ENCODE measurements around the gene LBH.

The LBH gene

DNA sequence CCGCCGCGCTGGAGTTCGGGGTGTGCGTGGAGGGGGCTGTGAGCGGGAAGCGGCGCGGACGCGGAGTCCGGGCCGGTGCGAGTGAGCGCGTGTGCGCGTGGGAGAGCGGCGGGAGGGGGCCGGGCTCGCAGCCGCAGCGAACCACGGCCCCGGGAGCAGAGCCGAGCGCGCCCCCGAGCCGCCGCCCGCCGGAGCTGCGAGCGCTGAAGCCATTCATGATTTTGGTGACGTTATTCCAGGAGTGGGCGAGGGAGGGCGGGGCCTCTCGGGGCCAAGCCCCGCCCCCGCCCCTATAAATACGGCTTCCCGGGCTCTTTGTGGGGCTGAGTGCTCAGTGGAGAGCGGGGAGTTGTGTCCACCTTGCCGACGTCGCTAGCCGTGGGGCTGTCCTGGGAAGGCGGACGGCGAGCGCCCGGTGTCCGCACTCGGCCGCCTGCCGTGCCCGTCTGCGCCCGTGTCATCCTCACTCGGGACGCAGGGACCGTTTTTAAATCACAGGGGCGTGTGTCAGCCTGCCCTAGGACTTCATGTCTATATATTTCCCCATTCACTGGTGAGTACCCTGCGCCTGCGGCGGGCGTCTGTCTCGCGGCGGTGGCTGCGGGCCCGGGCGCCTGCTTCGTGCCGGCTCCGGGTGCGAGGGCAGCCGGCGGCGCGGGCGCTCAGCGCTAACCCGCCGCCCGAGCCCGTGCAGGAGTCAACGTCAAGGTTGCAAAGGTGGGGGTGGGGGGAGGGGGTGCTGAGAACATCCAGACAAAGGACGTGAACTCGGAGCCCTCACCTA, at the start of gene LBH:
Gene LBH (plus strand): TSS at position 323 of the 784 bp plus-strand sequence. CDS start 205 bp downstream, at position 528.
- no peak for FAIRE-seq

DNA sequence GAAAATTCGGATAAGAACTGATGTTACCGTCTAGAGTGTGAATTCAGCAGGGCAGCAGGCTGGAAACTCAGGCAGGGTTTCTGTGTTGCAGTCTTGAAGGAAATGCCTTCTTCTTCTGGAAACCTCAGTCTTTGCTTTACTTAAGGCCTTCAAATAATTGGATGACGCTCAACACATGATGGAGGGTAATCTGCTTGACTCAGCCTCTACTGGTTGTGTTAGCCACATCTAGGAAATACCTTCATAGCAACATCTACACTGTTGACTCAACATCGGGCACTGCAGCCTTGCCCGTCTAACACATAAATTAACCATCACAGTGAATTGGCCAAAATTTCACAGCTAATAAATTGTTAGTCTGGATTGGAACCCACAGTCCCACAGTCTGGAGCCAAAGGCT, 47.3 kb upstream of the LBH start:
- no peak for FAIRE-seq

DNA sequence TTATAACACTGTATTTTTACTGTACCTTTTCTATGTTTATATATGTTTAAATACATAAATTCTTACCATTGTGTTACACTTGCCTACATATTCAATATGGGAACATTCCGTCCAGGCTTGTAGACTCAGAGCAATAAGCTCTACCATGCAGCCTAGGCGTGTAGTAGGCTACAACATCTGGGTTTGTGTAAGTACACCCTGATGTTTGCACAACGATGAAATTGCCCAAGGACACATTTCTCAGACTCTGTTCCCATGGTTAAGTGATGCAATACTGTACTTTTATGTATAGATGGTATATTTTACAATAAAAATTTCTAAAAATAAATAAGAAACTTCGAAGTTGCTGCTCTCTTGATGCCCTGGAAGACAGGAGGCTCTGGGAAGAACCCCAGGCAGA, 46.2 kb upstream of the LBH start:
- no peak for FAIRE-seq

DNA sequence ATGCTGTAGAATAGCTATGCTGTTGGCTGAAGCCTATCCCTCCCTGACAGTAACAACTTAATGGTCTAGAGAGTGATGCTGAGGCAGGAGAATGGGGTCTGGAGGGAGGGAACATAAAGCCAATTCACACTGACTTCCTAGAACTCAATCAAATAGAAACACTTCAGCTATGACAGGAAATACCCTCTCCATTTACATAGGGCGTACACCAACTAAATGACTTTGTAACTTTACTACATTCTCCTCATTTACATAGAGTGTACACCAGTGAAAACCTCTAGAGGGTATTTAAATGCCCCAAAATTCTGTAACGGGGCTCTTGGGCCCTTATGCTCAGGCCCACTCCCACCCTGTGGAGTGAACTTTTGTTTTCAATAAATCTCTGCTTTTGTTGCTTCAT, 43.0 kb upstream of the LBH start:
- no peak for FAIRE-seq

DNA sequence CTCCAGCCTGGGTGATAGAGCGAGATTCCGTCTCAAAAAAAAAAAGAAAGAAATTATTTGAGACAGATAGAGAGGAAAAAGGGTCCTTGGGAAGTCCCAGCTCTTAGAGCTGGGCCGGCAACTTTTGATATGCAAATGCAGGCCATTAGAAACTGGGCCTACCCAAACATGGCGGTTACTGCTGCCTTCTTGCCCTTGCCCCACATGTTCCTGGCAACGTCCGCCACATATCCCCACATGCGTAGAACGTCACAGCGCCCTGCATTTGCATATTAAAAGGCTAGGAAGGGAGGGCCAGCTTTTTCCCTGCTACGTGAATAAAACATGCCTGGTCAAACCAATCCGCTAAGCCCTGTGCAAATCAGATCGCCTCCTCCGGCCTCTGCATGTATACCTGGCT, 40.7 kb upstream of the LBH start:
- FAIRE-seq, result no peak

DNA sequence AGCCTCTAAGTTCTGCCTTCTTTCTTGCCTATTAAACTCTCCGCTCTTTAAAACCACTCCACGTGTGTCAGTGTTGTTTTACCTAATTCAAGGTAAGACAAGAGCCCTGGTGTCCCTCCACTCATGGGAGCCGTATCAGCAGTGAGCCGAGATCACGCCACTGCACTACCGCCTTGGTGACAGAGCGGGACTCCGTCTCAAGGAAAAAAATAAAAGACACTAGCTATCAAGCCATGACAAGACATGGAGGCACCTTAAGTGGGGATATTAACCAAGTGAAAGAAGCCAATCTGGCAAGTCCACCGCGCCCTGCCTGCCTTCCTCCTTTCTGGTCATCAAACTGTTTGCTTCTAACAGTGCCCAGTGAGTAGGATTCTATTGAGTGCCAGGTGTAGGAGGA, 40.2 kb upstream of the LBH start:
- no peak for FAIRE-seq

DNA sequence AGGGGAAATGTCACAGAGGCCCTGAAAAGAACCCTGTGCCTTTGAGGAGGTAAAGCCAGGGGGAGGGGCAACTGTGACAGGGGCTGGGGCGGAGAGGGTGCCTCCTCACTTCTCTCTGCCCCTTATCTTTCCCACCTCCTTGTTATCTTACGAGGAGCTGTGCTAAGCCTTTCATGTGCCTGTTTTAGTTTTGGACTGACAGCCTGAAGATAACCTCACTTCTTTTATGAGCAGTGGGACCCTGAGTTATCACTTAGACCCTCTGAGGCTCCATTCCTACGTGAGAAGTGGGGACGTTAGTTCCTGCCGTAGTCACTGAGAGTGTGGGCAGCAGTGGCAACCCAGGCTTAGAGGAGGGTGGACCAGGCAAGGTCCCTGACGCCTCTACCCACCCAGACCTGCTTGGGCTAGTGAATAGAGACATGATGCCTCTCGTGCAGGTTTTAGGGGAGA, 39.5 kb upstream of the LBH start:
- no peak for FAIRE-seq

DNA sequence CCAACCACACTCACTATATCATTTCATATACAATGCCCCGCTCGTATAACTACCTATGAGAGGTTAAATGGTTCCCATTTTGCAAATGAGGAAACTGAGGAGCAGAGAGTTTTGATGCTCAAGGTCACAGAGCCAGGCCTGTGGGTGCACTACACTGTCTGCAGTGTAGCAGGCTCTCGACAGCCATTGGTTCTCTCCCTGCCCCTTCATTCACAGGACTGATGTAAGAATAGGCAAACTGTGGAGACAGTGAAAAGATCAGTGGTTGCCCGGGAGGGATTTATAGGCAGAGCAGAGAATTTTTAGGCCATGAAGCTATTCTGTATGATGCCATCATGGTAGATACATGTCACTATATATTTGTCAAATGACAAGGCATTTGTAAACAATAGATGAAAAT, 39.0 kb upstream of the LBH start:
- FAIRE-seq, result no peak

DNA sequence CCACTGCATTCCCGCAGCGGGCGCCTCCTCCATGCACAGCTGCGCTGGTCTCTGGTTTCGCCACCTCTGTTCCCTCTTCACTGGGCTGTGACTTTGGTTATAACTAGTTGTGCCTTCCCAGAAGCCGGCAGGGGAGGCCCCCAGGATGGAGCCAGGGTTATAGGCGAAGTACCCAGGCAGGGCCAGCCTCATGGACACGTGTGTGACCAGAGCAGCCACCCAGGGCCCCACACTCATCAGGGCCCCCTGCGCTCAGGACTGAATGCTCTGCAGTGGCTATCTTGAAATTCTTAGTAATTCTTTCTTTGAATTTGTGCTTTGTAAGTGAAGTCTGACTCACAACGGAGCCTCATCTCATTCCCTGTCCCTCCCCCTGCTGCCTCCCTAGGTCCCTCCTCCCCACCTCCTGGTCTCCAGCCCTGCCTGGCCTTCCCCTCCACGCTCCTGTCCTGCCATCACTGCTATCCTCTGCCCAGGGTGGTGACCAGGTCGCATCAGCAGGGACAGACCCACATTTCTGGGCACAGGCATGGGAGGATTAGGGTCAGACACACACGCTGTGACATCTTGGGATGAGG, 38.1 kb upstream of the LBH start:
- no peak for FAIRE-seq

DNA sequence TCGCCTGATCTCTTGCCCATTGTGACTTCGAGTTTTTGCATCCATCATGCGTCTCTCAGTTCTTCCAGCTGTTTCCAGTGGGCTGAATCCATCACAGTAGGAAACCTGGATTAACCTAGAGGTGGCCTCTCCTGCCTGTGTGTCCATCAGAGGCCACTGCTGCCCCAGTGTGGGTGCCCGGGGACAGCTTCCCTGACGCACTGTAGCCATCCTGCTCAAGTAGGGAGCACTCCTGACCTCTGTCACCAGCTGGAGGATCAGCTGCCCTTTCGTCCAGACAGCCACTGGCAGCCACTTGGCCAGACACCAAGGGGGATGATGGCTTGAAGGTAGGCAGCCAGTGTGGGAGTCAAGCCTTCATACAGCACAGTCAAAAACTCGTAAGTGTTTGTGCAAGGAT, 36.9 kb upstream of the LBH start:
- no peak for FAIRE-seq

DNA sequence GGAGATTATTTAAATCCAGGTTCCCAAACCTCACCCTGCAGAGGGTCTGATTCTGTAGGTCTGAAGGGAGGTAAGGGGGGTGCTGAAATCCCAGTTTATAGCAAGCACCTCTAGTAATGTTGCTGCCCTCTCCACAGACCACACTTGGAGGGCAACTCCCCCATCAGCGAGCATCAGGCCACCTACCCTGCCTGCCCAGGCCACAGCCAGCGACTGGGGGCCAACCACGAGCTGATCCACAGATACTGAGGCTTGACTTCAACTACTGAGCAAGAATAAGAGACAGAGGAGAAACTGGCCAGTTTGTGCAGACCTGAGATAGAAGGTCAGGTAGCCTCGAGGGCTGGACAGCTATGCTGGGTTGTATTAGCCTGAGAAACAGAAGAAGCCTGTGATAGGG, 36.3 kb upstream of the LBH start:
- FAIRE-seq, result no peak

DNA sequence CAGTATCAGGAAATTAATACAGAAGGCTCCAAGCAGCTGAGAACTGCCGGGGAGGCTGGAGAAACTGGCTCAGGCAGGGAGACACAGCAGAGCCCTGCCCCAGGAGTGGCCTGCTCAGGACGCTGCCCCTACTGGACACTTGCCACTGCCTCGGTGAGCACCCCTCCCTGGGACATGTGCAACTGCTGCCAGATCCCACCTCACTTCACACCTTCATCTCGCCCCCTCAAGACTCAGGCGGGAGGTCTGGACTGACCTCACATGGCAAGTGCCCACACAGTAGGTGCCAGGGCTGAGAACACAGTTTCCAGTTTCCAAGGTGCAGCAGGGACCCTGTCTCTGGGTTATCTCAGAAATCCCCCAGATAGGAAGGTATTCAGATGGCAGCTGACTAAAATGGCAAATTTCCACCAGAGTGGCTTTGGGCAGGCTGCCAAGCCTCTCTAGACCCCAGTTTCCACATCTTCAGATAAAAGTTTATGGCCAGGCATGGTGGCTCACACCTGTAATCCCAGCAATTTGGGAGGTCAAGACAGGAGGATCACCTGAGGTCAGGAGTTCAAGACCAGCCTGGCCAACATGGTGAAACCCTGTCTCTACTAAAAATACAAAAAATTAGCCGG, 33.7 kb upstream of the LBH start:
- no peak for FAIRE-seq

DNA sequence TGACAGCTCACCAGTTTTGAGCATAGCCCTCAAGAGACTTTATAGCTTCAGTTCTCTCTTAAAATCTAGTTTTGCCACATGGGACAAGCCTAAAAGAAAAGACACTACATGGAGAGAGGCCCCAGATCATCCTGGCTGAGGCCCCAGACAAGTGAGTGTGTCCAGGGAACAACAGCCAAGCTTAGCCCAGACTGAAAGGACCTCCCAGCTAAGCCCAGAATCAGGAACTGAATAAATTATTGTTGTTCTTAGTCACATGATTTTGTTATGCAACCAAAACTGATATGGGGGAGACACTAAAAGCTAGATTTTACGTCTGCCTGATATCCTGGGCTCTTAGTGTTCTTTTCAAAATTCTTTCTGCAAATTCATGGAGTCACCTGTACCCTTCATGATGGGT, 29.3 kb upstream of the LBH start:
- FAIRE-seq, result no peak

DNA sequence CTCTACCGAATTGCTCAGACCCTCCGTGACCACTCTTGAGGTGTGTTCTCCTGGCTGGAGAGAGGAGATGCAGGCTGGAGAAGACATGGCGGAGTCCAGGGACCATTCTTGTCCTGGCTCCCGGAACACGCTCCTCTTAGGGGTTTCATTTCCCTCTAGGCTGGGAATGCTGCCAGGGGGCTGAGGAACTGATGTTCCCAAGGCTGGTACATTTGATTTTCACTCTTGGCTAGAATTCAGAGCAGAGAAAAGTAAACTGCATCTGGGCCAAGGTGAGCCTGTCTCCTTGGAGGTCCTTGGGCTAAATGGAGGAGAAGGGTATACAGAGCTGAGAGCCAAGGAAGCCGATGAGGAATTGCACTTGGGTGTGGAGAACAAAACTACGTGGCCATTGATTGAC, 28.2 kb upstream of the LBH start:
- no peak for FAIRE-seq

DNA sequence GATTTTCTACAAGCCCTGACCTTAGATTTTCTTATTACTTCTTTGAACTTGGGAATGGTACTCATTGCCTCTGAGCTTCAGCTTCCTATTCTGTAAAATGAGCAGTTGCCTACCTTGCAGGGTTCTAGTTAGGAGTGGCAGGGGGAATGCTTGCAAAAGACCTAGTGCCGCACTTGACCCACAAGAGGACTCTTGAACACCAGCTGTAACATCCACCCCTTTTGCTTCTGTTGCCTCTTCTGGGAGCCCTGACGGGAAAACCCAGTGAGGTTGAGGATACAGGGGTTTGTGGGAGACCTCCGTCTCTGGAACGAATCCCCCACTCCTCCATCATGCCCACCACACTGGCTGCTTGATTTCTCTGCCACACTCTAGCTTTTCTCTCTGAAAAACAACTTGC, 27.1 kb upstream of the LBH start:
- no peak for FAIRE-seq

DNA sequence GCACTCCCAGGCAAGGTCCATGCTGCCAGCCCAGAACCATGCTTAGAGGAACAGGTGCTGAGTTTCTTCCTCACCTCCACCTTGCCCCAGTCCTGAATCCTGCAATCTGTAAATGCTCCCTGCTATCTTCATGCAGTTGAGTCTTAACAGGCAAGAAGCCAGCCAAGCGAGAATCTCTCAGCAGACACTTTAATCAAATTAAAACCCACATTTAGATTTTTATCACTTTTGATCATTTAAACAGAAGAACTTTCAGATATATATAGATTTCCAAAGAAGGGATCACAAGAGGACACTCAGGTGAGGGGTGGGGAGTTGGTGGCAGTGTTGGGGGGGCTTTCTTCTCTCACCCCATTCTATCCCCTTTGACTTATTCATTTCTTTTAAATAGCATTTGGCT, 25.9 kb upstream of the LBH start:
- FAIRE-seq, result no peak

DNA sequence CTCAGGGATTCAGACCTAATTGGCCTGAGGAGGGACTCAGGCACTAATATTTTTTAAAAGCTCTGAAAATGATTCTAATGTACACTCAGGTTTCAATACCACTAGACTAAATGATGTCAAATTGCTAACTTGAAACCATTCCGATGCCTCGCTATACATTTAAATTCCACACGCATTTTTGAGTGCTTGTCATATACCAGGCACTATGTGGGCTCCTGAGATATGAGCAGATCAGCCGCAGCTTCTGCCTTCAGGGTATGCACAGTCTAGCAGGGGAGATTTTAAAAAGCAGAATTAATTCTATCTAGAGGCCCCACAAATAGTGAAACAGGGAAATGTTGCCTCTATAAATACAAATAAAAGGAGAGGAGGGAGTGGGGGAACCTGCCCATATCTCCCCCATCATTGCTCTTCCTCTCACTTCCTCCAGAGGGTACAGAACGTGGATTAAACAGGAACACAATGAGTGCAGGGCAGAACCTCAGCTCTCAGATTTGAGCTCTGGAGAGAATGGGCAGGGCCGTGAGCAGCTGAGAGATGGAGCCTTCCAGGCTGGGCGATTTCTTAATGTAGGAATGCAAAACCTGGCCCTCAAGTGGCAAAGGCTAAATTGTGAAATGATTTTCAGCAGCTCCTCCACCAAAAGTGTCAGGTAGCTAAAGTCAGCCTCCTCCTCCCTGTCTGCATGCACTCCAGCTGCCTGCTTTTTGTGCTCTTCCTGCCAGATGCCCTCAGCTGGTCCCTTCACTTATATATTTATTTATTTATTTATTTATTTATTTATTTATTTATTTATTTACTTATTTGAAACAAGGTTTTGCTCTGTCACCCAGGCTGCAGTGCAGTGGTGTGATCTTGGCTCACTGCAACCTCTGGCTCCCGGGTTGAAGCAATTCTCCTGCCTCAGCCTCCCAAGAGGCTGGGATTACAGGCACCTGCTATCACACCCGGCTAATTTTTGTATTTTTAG, 24.6 kb upstream of the LBH start:
- no peak for FAIRE-seq

DNA sequence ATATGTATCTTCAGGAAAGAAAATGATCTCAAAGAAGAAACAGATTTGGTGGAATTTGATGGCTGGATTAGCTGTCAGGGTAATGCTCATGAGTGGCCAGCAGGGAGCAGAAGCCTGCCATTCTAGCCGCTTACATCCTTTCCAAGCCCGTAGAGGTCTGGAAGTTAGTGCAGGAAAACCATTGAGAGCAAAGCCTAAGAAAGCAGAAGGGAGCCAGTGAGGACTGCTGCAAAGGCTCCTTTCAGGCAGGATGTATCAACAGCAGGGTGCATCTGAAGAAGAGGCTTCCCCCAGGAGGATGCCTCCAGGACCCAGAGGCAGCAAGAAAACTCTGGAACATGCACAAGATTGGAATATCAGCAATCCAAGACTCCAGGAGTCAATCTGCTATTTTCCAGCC, 22.9 kb upstream of the LBH start:
- FAIRE-seq, result peak; percentile 88

DNA sequence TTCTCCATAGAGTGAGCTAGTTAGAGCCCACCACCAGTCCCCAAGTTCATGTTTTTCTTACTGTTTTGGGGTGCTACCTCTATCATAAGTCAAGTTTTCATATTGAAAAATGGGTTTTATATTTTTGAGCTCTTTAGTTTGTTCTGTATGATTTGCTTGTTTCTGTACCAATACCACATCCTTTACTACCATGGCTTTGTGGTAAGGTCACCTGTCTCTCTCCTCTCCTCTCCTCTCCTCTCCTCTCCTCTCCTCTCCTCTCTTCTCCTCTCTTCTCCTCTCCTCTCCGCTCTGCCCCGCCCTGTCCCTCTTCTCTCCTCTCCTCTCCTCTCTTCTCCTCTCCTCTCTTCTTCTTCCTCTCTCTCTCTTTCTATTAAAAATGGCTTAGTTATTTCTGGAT, 22.1 kb upstream of the LBH start:
- FAIRE-seq, result no peak

DNA sequence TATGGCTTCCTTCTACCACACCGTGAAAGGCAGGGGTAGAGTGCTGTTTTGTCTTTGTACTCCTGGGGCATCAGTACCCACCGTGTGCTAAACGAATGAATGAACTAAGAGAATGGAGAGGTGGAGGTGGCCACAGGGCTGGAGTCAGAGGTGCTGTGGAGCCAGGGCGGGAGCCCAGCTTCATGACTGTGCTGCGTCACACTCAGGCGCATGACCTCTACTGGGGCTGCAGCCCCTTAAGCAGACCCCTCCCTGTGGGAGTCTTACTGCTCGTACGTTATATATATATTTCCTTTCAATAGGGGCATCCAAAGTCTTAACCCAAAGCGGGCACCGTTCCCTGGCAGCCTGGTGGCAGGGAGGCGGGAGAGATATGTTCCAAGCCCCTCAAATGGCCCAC, 18.0 kb upstream of the LBH start:
- FAIRE-seq, result no peak

DNA sequence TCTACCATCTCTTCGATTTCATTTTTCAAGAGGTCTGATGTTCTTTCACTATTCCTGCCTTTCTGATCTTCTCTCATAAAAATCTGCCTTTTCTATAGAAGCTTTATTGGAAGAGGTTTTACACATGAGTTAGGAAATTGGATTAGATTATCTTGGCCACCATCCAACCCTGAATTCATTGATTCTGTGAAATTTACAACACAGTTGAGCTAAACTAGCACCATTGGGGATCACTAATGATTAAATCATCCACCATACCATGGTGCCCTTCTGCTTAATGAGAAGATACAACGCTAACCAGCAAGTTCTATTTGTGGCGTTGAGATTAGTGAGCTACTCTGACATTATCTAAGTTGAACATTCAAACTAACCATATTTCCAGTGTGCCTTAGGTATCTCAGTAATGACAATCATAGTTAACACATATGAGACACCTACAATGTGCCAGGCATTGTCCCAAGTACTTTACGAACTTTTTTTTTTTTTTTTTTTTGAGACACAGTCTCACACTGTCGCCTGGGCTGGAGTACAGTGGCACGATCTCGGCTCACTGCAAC, 17.3 kb upstream of the LBH start:
- no peak for FAIRE-seq

DNA sequence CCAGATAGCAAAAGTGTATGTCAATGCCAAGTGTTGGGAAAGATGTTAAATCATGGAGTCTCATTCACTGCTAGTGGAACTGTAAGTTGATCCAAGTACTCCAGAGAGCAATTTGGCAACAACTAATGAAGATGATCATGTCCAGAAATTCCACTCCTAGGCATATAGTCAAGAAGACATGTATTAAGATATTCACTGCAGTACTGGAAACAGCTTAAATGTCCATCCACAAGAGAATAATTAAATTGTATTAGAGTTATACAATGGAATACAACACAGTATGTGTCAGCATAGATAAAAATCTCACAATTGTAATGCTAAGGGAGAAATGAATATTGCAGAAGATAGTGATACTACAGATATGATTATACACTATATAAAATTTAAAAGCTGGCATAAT, 15.2 kb upstream of the LBH start:
- no peak for FAIRE-seq
